GOT3 (cell line): ENCODE data around the gene NAALADL2.
"Not testable (repeated sequence)": the region's sequence is repeated elsewhere in the genome, so short reads cannot be mapped to it uniquely, and the experiment has no call there.

ENCODE experiments used
- DNase-seq: peaks from one replicate; lab custom pipeline; 2025; ENCODE audit warnings: mixed read lengths; lab: John Stamatoyannopoulos, UW

NAALADL2 gene

DNA sequence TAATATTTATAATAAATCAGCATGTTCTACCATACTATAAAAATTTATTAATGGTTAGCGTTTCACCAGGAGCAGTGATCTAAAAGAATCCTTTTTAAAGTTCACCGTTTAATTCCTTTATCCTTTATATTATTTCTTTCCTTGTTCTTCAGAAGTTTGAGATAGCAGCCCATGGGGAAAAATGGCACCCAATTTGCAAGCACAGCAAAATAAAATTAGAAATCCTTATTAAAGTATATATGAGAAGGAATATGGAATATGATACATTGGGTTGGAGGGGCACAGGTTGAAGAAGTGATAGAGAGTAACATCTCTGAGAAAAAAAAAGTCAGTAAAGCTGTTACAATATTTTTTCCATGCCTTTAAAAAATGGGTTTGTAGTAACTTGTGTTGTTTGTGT, 892.0 kb downstream of the NAALADL2 start:
- DNase-seq, result no peak

DNA sequence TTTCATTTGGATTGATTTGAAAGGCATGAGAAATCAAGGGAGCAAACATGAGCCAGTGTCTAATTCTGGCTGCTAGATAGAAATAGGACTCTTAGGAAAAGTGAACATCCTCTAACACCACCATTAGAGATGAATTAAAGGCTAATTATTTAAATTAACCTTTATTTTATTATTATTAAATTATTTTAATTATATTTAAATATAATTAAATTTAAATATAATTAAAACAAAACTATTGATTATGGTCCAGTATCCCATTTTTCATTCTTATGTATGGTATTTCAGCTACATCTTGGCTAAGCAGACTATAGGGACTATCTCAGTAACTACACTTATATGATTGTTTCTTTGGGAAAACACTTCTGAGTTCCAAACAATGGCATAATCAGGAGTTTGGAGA, 904.8 kb downstream of the NAALADL2 start:
- no peak for DNase-seq

DNA sequence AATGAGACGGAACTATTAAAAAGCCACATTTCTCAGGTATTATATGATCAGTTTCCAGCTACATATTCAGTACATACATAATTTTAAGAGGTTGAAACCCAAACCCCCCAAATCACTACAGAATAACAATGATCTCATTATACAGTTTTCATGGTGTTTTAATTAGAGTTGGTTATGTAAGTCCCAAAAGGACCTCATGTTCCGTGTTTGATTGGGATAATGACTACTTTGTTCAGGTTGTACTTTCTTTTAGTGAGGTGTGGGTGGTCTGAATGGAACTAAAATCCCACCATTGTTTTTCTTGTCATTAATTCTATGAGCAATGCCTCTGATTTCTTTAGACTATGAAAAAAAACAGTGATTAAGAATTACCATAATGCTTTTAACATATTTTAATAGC, 905.6 kb downstream of the NAALADL2 start:
- no peak for DNase-seq

DNA sequence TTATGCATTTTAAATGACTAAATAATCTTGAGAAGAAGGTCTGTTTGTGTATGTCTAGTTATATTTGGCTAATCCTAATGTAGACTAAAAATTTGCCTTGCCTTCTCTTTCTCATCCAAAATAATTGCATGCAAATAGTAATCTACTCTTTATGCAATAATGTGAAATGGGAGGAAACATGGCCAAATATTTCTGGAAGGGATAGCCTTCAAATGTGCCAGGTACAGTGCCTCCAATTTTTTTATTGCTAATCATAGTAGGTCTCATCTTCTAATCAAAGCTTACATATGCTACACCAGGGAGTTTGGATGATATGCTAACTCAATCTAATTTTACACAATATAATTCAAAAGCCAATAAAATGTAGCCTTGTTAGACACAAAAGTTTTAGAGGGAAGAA, 911.3 kb downstream of the NAALADL2 start:
- DNase-seq, result no peak

DNA sequence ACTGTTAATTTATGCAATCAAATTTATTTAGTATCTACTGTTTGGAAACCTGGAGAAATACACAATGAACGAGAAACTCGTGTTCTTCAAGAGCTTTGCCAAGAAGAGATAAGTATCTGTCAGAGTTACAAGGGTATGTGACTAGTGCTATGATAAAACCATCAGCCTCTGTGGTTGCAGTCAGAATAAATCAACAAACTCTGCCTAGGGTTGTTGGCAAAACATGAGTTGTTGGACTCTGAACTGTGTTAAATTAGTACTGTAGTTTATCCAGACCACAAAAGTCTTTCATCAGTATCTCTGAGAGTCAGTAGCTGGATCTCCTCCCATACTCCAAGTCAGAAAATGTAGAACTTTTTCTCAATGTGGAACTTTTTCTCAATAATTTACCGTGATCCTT, 918.4 kb downstream of the NAALADL2 start:
- no peak for DNase-seq

DNA sequence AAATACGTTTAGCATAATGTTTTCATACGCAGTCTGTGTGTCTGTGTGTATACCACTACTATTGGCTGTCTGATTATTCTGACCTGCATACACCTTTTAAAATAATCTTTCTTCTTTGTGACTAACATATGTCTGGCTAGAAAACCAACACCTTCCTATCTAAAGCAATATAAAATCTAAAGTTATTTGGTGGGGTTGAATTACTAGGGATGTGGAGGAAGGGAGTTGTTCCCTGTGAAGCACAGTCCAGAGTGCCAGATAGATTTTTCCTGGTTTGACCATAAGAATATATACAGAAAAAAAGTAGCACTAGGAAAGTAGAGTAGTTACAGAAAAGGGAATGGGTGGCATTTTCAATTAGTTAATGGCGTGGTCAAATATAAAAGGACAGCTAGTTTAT, 918.8 kb downstream of the NAALADL2 start:
- no peak for DNase-seq

DNA sequence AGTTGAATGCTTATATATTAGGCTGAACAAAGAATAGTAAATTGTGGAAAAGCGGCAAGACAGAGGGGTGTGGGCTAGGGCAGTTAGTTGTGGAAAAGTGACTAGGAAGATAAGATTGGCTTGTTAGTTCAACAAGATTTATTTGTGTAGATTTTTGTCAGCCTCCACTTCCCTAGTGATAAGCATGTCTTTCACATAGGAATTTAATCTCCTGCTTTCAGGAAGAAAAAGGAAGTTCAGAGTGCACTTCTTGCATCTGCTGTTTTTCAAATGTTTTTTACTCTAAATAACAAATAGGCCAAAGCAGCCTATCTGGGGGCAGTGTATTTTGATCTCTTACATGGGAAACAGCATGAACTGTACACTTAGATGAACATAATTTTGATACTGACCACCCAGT, 919.9 kb downstream of the NAALADL2 start:
- no peak for DNase-seq

DNA sequence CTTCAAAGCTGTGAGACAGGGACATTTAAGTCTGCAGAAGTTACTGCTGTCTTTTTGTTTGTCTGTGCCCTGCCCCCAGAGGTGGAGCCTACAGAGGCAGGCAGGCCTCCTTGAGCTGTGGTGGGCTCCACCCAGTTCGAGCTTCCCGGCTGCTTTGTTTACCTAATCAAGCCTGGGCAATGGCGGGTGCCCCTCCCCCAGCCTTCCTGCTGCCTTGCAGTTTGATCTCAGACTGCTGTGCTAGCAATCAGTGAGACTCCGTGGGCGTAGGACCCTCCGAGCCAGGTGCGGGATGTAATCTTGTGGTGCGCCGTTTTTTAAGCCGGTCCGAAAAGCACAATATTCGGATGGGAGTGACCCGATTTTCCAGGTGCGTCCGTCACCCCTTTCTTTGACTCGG, 928.0 kb downstream of the NAALADL2 start:
- not testable (repeated sequence) for DNase-seq

DNA sequence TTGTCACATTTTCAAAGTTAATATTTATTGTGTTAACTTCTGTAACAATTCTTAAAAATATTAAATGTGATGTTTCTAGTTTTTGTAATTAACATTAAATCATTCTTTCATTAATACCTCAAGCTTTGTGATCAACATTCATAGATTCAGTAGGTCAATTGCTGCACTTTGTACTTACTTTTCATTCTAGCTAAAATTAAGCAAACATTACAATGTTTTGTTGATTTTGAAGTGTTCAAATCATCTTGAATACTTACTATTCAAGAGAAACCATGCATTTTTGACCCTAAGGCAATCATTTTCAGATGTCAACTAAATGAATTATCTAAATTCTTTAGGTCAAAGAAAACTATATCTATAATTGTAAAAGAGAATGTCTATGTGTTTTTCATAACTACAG, 933.1 kb downstream of the NAALADL2 start:
- DNase-seq, result no peak

DNA sequence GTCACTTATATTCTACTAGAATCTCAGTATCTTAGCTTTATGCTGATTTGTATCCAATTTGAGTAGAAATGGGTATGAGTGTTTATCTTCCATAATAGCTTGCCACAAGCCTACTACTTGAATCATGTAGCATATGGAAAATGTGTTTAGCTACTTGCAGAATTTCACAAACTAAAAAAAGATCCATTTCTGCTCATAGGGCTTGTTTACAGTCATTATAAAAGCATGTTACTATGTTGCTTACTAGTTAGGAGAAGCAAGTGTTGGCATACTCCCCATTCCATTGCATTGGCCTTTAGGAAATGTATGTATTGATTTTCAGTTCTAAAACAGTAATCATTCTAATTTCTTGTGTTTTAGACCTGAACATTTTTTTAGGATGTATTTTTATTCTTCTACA, 939.2 kb downstream of the NAALADL2 start:
- DNase-seq, result no peak

DNA sequence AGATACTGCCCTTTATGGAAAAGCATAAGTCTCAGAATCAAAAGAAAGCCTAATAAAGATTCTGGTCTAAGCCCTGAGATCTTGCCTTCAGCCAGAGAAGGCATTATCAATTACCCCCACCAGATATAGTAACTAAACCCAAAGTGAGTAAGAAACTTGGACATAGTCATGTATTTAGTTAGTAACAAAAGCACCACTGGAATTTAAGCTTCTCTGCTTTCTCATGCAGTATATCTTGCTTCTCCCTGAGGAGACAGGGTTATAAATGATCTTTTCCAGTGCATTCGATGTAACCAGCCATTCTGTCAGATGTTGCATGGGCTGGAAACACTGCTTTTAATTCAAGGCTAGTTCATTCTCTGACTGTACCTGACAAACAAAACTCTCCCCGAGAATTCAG, 946.7 kb downstream of the NAALADL2 start:
- DNase-seq, result no peak

DNA sequence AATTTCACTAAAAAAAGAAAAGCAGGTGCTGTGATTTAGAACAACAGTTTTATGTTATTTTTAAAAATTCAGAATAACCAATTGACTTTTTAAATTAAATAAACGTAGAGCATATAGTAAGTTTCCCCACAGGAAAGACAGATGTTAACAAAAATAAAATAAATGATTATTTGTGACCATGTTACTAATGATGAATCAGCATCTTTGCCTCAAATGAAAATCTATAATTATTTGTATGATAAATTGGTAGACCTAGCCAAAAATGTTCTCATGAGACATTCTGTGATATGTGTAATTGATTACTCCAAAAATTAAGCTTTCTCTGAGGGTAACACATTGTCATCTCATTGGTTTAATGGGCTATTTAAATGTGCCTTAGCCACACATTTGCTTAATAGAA, 948.0 kb downstream of the NAALADL2 start:
- no peak for DNase-seq

DNA sequence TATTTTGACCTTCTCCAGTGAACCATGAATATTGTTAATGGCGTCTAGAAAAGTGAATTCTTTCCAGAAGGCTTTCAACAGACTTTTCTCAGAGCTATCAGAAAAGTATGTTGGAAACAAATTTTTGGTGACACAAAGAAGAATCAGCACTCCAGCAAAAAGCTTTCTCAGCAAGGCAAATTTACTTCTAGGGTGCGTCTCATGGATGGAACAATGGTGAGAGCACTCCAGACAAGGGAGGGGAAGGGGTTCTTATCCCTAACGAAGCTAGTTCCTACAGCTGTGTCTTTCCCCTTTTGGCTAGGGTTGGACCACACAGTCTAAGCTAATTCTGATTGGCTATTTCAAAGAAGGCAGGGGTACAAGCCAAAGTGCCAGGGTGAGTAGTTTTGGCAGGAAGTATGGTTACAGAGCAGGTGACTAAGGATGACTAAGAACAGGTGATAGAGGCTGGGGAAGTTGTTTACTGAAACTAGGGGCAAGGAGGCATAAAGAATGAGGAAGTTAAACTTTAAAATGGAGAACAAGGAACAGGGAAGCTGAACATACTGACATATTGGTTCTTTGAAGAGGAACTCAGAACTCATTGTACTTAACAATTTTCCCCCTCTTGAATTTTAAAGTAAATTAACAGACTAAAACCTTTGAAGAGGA, 959.8 kb downstream of the NAALADL2 start:
- DNase-seq, result no peak

DNA sequence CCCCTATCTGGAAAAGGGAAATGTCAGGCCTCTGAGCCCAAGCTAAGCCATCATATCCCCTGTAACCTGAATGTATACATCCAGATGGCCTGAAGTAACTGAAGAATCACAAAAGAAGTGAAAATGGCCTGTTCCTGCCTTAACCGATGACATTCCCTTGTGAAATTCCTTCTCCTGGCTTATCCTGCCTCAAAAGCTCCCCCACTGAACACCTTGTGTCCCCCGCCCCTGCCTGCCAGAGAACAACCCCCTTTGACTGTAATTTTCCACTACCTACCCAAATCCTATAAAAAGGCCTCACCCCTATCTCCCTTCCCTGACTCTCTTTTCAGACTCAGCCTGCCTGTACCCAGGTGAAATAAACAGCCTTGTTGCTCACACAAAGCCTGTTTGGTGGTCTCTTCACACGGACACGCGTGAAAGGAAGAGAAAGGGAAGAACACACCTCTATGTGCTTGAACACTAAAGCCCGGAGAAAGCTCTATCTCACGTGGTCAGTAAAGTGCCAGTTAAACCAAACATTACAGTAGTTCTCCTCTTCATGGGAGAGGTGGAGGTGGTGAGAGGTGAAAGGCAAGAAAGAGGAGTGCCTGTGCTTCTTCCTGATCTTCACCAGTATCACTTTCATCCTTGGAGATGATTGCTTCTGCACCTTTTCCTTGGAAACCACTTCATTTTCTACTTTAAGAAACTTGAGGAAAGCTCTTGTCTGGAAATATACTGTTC, 963.8 kb downstream of the NAALADL2 start:
- not testable (repeated sequence) for DNase-seq

DNA sequence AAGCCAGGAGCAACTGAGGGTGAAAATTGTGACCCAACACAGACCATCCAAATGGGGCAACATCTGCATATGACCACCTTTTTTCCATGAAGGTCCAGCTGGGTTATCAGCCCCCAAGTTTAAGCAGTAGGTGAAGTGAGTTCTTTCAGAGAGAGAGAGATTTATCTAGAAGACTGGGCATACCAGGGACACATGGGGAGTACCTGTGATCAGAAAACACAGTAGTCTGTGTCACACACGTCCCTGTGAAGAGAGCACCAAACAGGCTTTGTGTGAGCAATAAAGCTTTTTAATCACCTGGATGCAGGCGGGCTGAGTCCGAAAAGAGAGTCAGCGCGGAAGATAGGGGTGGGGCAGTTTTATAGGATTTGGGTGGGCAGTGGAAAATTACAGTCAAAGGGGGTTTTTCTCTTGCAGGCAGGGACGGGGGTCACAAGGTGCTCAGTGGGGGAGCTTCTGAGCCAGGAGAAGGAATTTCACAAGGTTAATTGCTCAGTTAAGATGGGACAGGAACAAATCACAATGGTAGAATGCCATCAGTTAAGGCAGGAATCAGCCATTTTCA, 966.0 kb downstream of the NAALADL2 start:
- not testable (repeated sequence) for DNase-seq

DNA sequence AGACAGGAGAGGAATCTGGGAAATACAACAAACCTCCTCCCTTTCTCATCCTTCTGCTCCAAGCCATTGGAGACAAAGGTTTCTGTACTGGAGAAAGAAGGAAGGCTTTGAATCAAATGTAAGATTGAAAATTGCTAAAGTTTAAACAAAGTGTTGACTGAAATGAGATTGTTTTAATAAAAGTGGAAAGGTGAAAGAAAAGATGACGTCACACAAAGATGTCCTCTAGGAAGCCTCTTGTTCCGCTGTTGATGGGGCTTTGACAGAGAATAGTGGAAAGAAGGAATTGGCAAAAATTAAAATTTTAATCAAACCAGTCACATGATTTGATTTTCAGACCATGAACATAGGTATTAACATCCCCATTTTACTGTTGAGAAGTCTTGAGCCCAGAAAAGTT, 967.6 kb downstream of the NAALADL2 start:
- DNase-seq, result no peak

DNA sequence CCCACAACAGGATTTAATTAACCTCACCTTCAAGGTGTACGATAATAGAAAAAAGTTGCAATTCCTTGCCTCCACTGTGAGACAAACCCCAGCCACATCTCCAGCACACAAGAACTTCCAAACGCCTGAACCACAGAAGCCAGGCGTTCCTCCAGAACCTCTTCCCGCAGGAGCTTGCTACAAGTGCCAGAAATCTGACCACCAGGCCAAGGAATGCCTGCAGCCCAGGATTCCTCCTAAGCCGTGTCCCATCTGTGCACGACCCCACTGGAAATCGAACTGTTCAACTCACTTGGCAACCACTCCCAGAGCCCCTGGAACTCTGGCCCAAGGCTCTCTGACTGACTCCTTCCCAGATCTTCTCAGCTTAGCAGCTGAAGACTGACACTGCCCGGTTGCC, 970.7 kb downstream of the NAALADL2 start:
- not testable (repeated sequence) for DNase-seq

DNA sequence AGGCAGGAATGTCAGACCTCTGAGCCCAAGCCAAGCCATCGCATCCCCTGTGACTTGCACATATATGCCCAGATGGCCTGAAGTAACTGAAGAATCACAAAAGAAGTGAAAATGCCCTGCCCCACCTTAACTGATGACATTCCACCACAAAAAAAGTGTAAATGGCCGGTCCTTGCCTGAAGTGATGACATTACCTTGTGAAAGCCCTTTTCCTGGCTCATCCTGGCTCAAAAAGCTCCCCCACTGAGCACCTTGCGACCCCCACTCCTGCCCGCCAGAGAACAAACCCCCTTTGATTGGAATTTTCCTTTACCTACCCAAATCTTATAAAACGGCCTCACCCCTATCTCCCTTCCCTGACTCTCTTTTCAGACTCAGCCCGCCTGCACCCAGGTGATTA, 976.6 kb downstream of the NAALADL2 start:
- not testable (repeated sequence) for DNase-seq

DNA sequence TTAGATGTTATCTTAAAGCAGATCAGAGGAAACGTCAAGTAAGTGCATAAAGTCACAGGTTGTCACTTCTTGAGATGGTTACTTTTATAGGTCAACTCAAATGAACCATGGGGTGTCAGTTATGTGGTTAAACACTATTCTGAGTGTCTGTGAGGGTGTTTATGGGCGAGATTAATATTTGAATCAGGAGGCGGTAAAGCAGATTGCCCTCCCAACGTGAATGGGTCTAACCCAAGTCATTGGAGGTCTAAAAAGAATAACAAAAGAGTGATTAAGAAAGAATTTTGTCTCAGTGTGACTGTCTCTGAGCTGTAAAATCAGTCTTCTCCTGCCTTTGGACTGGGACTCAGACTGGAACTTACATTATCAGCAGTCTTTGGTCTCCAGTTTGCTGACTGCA, 977.5 kb downstream of the NAALADL2 start:
- no peak for DNase-seq

DNA sequence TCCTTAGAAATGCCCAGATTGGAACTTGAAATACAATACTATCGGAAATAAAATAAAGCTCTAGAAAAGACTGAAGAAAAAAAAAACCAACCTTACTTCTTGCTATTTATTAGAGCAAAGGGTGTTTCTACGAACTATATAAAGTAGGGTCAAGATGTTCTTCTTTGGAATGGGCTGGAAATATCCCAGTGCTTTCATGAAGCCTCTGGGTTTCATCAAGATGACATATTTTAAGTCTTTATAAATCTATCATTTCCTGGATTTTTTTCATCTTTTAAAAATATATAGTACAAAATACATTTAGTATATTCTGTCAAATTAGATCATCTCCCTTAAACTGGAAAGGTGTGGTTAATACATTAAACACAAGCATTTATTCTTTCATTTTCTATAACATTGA, 978.8 kb downstream of the NAALADL2 start:
- DNase-seq, result no peak

DNA sequence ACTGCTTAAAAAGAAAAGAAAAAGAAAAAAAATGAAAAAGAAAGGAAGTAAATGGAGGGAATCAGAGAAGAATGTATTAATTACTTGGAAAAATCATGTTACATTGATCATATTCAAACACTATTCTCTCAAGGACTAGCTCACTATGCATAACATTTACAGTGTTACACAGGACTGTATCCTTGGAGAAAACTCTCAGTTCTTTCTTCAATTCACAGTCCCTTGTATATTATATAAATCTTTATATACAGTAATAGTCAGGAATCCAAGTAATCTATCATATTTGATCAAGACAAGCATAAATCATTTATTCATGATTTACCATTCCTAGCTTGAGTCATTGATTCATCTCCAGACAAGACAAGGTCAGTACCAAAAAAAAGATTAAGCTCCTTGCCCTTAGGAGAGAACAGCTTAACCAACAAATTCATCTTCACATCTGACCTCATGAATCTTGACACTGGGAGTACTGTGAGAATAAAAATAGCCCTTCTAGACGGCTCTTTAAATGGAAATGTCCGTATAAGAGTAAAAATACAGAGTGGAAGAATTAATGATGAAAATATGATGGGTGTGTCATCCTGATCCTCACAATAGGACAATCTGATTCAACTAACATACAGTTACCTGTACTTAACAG, 980.4 kb downstream of the NAALADL2 start:
- no peak for DNase-seq

DNA sequence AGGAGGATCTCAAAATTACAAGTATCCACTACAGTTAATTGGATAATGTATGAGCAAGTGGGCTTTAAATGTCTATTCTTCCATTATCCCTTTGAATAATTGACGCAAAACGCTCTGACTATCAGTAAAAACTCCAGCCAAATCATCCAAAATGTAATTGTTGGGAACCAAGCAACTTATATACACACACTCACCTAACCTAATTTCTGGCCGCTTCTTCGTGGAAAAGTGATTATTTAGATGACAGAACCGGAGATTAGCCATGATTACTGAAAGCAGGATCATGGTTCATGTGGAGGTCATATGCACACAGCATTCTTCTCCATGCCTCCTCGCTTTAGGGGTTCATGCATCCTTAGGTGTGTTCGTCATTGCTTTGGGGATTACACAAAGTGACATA, 992.4 kb downstream of the NAALADL2 start:
- DNase-seq, result no peak

DNA sequence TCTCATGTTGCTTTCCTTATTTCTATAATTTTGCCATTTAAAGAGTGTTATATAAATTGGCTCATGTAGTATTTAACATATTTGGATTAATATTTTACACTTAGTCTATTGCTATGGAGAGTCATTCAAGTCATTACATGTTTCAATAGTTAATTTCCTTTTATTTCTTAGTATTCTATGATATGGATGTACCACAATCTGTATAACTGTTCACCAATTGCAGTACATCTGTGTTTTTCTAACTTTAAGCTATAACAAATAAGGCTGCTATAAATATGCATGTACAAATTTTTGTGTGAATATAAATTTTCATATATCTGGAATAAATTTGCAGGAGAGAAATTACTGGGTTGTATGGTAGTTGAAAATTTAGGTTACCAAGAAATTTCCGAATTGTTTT, 993.4 kb downstream of the NAALADL2 start:
- DNase-seq, result no peak
